Neural crest cell (in vitro differentiated cells): ENCODE results near the gene RAET1E. TPM values are rescaled to one million over a fixed set of nuclear protein-coding genes. Genes with fewer than 3 reads are reported as not detected.
A peak's percentile ranks its signal among the peaks of the same experiment; 100 is the strongest.
"Not testable (repeated sequence)": the region's sequence is repeated elsewhere in the genome, so short reads cannot be mapped to it uniquely, and the experiment has no call there.

Experiments used
- DNase-seq: peaks from one replicate; pipeline ENCODE4 v3.0.0; 2021; ENCODE audit warnings: low read depth, mixed read lengths, low spot score
- H3K27ac Mint-ChIP-seq: one replicate; pipeline ENCODE4 v1.8.0; 2021; ENCODE audit warnings: mild to moderate bottlenecking, mixed read lengths; ENCODE audit not compliant: unreplicated experiment
- H3K27me3 Mint-ChIP-seq: 2 replicates; pipeline ENCODE4 v1.8.0; 2021; ENCODE audit warnings: low read depth, mild to moderate bottlenecking, mixed read lengths
- H3K36me3 Mint-ChIP-seq: 2 replicates; pipeline ENCODE4 v1.8.0; 2021; ENCODE audit warnings: low read depth, mild to moderate bottlenecking, mixed read lengths
- H3K4me1 Mint-ChIP-seq: 2 replicates; pipeline ENCODE4 v1.8.0; 2021; ENCODE audit warnings: mixed read lengths
- H3K4me3 Mint-ChIP-seq: one replicate; pipeline ENCODE4 v1.8.0; 2021; ENCODE audit warnings: mild to moderate bottlenecking, mixed read lengths
- H3K9me3 Mint-ChIP-seq: 2 replicates; pipeline ENCODE4 v1.8.0; 2021; ENCODE audit warnings: mixed read lengths
- CTCF ChIP-seq: fragments of 200-600 bp; sonication (generic); conservative IDR thresholded peaks from 2 replicates; pipeline ENCODE4 v1.5.0; 2021; ENCODE audit warnings: antibody characterized with exemption, mild to moderate bottlenecking
- total RNA-seq: library from RNA; stranded (reverse); gene quantifications from 2 replicates; pipeline ENCODE4 v1.2.1, GENCODE V29; 2021

The RAET1E gene
- total RNA-seq, 1 donor from 2014 or later, result not detected

GRCh38 chr6:149862922-149863697 lies 34.8 kb downstream of the RAET1E start:
- Mint-ChIP-seq H3K27me3 (peaks cover 6% of the 10 kb centered on the region), H3K27ac (peak overlapping the region; percentile 87), H3K4me3 (peak overlapping the region; percentile 95), H3K4me1 (peaks cover 46% of the 10 kb centered on the region), H3K9me3 (no peaks in the 10 kb centered on the region), H3K36me3 (no peaks in the 10 kb centered on the region)
- TF ChIP-seq CTCF, result no peak
- DNase-seq, result peak; percentile 56

GRCh38 chr6:149862424-149862738 lies 35.5 kb downstream of the RAET1E start:
- H3K27ac Mint-ChIP-seq, H3K27me3 Mint-ChIP-seq, H3K36me3 Mint-ChIP-seq, H3K9me3 Mint-ChIP-seq, DNase-seq: not testable (repeated sequence)
- Mint-ChIP-seq H3K4me1 (peaks cover 42% of the 10 kb centered on the region), H3K4me3 (peak overlapping the region; percentile 95)

- H3K4me3 Mint-ChIP-seq, result peak overlapping the region; percentile 80
- H3K36me3 Mint-ChIP-seq, result no peaks in the 10 kb centered on the region
- H3K4me1 Mint-ChIP-seq, result peaks cover 42% of the 10 kb centered on the region
- peaks cover 6% of the 10 kb centered on the region for H3K27me3 Mint-ChIP-seq
- H3K9me3 Mint-ChIP-seq, result no peaks in the 10 kb centered on the region
- no peak for TF ChIP-seq CTCF
- no peak overlapping the region for H3K27ac Mint-ChIP-seq
- DNase-seq, result no peak
Observed at GRCh38 chr6:149861603-149862423, 36.1 kb downstream of the RAET1E start.

GRCh38 chr6:149860834-149861602 lies 36.9 kb downstream of the RAET1E start:
- Mint-ChIP-seq H3K27ac (no peak overlapping the region), H3K27me3 (peaks cover 2% of the 10 kb centered on the region), H3K4me3 (peak overlapping the region; percentile 80), H3K36me3 (no peaks in the 10 kb centered on the region), H3K4me1 (peaks cover 42% of the 10 kb centered on the region), H3K9me3 (no peaks in the 10 kb centered on the region)
- no peak for DNase-seq
- TF ChIP-seq CTCF, result no peak

- H3K27ac Mint-ChIP-seq, result no peak overlapping the region
- H3K27me3 Mint-ChIP-seq, result no peaks in the 10 kb centered on the region
- no peaks in the 10 kb centered on the region for H3K9me3 Mint-ChIP-seq
Observed at GRCh38 chr6:149860513-149860833, 37.4 kb downstream of the RAET1E start.

More at GRCh38 chr6:149860513-149860833, 37.4 kb downstream of the RAET1E start:
- Mint-ChIP-seq H3K4me1 (peaks cover 47% of the 10 kb centered on the region), H3K4me3 (peak overlapping the region; percentile 80), H3K36me3 (no peaks in the 10 kb centered on the region)
- DNase-seq, result no peak
- TF ChIP-seq CTCF, result no peak
